Left cardiac atrium (tissue), 4 donors: ENCODE measurements around the gene TTPAL. TPM values are rescaled to one million over a fixed set of nuclear protein-coding genes. Genes with fewer than 3 reads are reported as not detected.

Experiments
- ATAC-seq, 2 donors: fragments of 200-7000 bp; cut with Tn5 transposase; one replicate each; pipeline ENCODE4 v1.9.1; 2020; ENCODE audit warnings: mild to moderate bottlenecking in 2 of 2, moderate library complexity in 2 of 2
- DNase-seq: peaks from one replicate; pipeline ENCODE4 v3.0.0-alpha.2; 2020
- intact Hi-C, 2 donors: fragments of 100-400 bp; cut with DNase I; formaldehyde crosslinking; loops; one replicate each; pipeline versions ENCODE4 v1.14.1 to v1.15.1; 2022 to 2023
- total RNA-seq, 2 donors: library from RNA; stranded (reverse); fragmentation: NEBNext Ultra II Directional; extraction: Animal tissue kit (Norgen Biotek cat#: 25700); gene quantifications; one replicate each; pipeline ENCODE4 v1.2.1, GENCODE V29; 2021
- donor health status: DM: no; HTN: yes; CAD: no.
- donor health status: DM: no; HTN: yes; CAD: no; lungs with severe emphysema.
- donor health status: DM: yes; HTN: yes; CAD: no.
- donor health status: Dilated cardiomyopathy.

Gene TTPAL
- total RNA-seq, 2 donors from 2014 or later = 7.2 to 7.6 TPM

GRCh38 chr20:44522841-44523240 is 47.2 kb downstream of the TTPAL start:
- intact Hi-C loops = no loop called here
- DNase-seq = no peak
- no peak for ATAC-seq

GRCh38 chr20:44523746-44524145 is 48.1 kb downstream of the TTPAL start:
- intact Hi-C loops = no loop called here

GRCh38 chr20:44526129-44526528 is 50.5 kb downstream of the TTPAL start:
- no peak for DNase-seq
- ATAC-seq = no peak
- intact Hi-C loops = no loop called here

More at GRCh38 chr20:44523746-44524145, 48.1 kb downstream of the TTPAL start:
- DNase-seq (no peak), ATAC-seq (no peak)

- intact Hi-C loops = no loop called here
- DNase-seq (no peak), ATAC-seq (no peak)
These were observed 52.1 kb downstream of the TTPAL start for GRCh38 chr20:44527716-44528199.

GRCh38 chr20:44528309-44528708 is 52.6 kb downstream of the TTPAL start:
- ATAC-seq (no peak), DNase-seq (no peak)
- intact Hi-C loops = no loop called here

- intact Hi-C loops = loop anchor here (5.0 kb wide), 1 partner anchor 80 kb away; no protein-coding TSS in a partner anchor
- ATAC-seq (peak in 1 of 2 donors; percentile 31), DNase-seq (peak; percentile 39)
These were observed 56.7 kb downstream of the TTPAL start for GRCh38 chr20:44532259-44532980.

- no peak for ATAC-seq
- no peak for DNase-seq
- intact Hi-C loops = loop anchor here (5.0 kb wide), 1 partner anchor 79 kb away; no protein-coding TSS in a partner anchor
These were observed 57.3 kb downstream of the TTPAL start for GRCh38 chr20:44532981-44533331.

- DNase-seq (no peak), ATAC-seq (no peak)
- intact Hi-C loops = loop anchor here (5.0 kb wide), 1 partner anchor 78 kb away; no protein-coding TSS in a partner anchor
These were observed 58.3 kb downstream of the TTPAL start for GRCh38 chr20:44533928-44534327.

GRCh38 chr20:44536175-44536574 is 60.5 kb downstream of the TTPAL start:
- DNase-seq (no peak), ATAC-seq (no peak)
- intact Hi-C loops = no loop called here

GRCh38 chr20:44537993-44538392 is 62.3 kb downstream of the TTPAL start:
- DNase-seq (no peak), ATAC-seq (peak; percentile 27 to 44)
- intact Hi-C loops = no loop called here

- DNase-seq (no peak), ATAC-seq (peak in 1 of 2 donors; percentile 61)
- intact Hi-C loops = no loop called here
These were observed 65.2 kb downstream of the TTPAL start for GRCh38 chr20:44540834-44541233.

GRCh38 chr20:44541992-44542391 is 66.3 kb downstream of the TTPAL start:
- DNase-seq = no peak
- intact Hi-C loops = no loop called here
- no peak for ATAC-seq

GRCh38 chr20:44542890-44543289 is 67.2 kb downstream of the TTPAL start:
- ATAC-seq (no peak), DNase-seq (no peak)
- intact Hi-C loops = no loop called here

GRCh38 chr20:44543358-44543757 is 67.7 kb downstream of the TTPAL start:
- ATAC-seq = no peak
- no peak for DNase-seq
- intact Hi-C loops = no loop called here

Other genes with a start within 250 kb of the TTPAL start
- gene GDAP1L1, start 228.6 kb upstream of the TTPAL start, total RNA-seq = under 1 TPM; 0.21 to 0.50 TPM
- 100 to 1,000 TPM in 1 of 2 donors, 10 to 100 TPM in 1; 97.7 to 124 TPM for gene FITM2, start 164.7 kb upstream of the TTPAL start, total RNA-seq
- gene R3HDML, start 138.8 kb upstream of the TTPAL start, total RNA-seq = not detected
- not detected for gene HNF4A, start 120.2 kb upstream of the TTPAL start, total RNA-seq
- gene SERINC3, start 46.2 kb downstream of the TTPAL start, total RNA-seq = 10 to 100 TPM; 83.9 to 92.8 TPM
- 100 to 1,000 TPM; 159 to 182 TPM for gene PKIG, start 106.7 kb downstream of the TTPAL start, total RNA-seq
- 10 to 100 TPM; 11.3 to 12.2 TPM for gene ADA, start 175.8 kb downstream of the TTPAL start, total RNA-seq
- gene CCN5, start 239.5 kb downstream of the TTPAL start, total RNA-seq = 10 to 100 TPM; 25.1 to 63.6 TPM